GDM1 (cell line): ENCODE data around the gene DIPK2B.

Experiments used
- DNase-seq: peaks from one replicate; lab custom pipeline; 2025; lab: John Stamatoyannopoulos, UW

The DIPK2B gene

DNA sequence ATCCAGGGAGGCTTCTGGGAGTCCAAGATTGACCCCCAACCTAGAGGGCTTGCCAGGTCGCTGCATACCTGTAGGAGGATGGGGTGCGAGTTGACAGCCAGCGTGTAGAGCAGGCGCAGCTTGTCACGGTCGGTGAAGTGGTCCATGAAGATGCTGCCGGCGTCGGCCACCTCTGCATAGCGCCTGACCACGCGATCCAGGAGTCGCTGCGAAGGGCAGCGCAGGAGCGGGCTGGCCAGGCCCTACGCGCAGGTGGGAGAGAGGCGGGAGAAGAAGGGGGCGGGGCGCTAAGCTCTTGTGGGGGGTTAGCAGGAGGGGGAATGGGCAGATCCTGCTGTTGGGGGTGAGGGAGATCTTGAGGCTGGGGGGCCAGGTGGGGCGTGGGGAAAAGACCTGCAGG lies 43.0 kb downstream of the DIPK2B start:
- DNase-seq, result no peak

DNA sequence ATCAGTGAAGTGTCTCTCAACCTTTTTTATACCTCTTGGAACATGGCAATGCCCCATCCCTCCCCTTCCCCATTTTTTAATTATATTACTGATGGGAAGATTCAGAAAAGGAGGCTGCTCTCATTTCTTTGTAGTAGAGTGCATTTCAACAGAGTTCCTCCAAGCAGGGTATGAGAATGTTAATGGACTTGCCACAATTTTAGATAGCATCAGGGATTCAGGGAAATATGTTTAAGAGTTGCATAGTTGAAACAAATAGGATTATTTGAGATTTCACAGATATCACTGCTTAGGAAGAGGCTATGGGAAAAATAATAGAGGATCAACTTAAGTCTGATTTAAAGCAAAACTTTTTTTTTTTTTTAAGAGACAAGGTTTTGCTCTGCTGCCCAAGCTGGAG lies 46.2 kb downstream of the DIPK2B start:
- no peak for DNase-seq

DNA sequence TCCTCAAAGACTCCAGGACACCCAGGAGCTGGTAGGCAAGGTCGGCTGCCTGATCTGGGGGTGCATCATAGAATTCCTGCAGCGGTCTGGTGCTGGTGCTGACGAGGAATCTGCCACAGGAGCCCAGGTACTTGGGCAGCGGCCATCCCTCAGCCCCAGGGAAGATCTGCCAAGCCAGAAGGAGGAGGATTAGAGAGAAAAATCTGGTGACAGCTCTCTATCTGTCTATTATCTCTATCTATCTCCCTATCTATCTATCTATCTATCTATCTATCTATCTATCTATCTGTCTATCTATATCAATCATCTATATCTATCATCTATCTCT lies 46.7 kb downstream of the DIPK2B start:
- DNase-seq, result no peak
